A673 (cell line): ENCODE data around the gene PEAR1. TPM values are rescaled to one million over a fixed set of nuclear protein-coding genes. Genes with fewer than 3 reads are reported as not detected.

Source experiments
- BruUV-seq: library from RNA; stranded (reverse); fragments of 400-500 nt; replicated peaks from 2 replicates; lab custom pipeline; 2021; lab: Mats Ljungman, UMichigan
- CTCF ChIA-PET: fragments of 300-600 bp; sonication (Branson Sonifier 250); formaldehyde crosslinking; loops from one replicate; lab custom pipeline; 2022; ENCODE audit warnings: antibody characterized with exemption; lab: Charles Lee
- POLR2A ChIA-PET: fragments of 300-600 bp; sonication (Branson Sonifier 250); formaldehyde crosslinking; loops from one replicate; lab custom pipeline; 2022; ENCODE audit warnings: antibody characterized with exemption; ENCODE audit not compliant: low non-redundant PET; lab: Charles Lee
- DNase-seq: peaks from one replicate; pipeline ENCODE4 v3.0.0-alpha.2; 2015; ENCODE audit warnings: low spot score
- H3K27ac ChIP-seq: fragments of 200-600 bp; sonication (generic); 2 replicates; pipeline ENCODE4 v1.5.1; 2016; ENCODE audit warnings: mixed run types, low read depth, mild to moderate bottlenecking, mixed read lengths, antibody characterized with exemption, low read length; ENCODE audit not compliant: poor library complexity, severe bottlenecking
- H3K27me3 ChIP-seq: fragments of 200-600 bp; sonication (generic); replicated peaks from 2 replicates; pipeline ENCODE4 v1.6.1; 2017; ENCODE audit warnings: mixed run types, low read depth, mild to moderate bottlenecking, mixed read lengths, antibody characterized with exemption, low read length; ENCODE audit not compliant: insufficient read depth, poor library complexity
- H3K36me3 ChIP-seq: fragments of 200-600 bp; sonication (generic); 2 replicates; pipeline ENCODE4 v1.6.1; 2016; ENCODE audit warnings: mixed run types, mild to moderate bottlenecking, mixed read lengths, antibody characterized with exemption, low read length; ENCODE audit not compliant: insufficient read depth, poor library complexity, severe bottlenecking
- H3K4me1 ChIP-seq: fragments of 200-600 bp; sonication (generic); 2 replicates; pipeline ENCODE4 v1.6.1; 2017; ENCODE audit warnings: mixed run types, mild to moderate bottlenecking, mixed read lengths, antibody characterized with exemption, low read length; ENCODE audit not compliant: insufficient read depth, poor library complexity, severe bottlenecking
- H3K4me3 ChIP-seq: fragments of 200-600 bp; sonication (generic); 2 replicates; pipeline ENCODE4 v1.5.1; 2016; ENCODE audit warnings: low read depth, mixed run types, mild to moderate bottlenecking, mixed read lengths, low read length; ENCODE audit not compliant: poor library complexity, severe bottlenecking
- H3K9me3 ChIP-seq: fragments of 200-600 bp; sonication (generic); 2 replicates; pipeline ENCODE4 v1.6.1; 2016; ENCODE audit warnings: mixed run types, low read depth, mild to moderate bottlenecking, mixed read lengths, antibody characterized with exemption, low read length; ENCODE audit not compliant: poor library complexity, severe bottlenecking
- EZH2 ChIP-seq: fragments of 200-600 bp; sonication (generic); IDR thresholded peaks from 2 replicates; pipeline ENCODE4 v1.6.1; 2017; ENCODE audit warnings: borderline replicate concordance, low read depth, mild to moderate bottlenecking, mixed read lengths, antibody characterized with exemption, low read length; ENCODE audit not compliant: poor library complexity, severe bottlenecking
- intact Hi-C: fragments of 100-400 bp; cut with micrococcal nuclease; formaldehyde crosslinking; loops from one replicate; pipeline ENCODE4 v1.10.0; 2022; ENCODE audit not compliant: unreplicated experiment
- total RNA-seq: library from RNA; stranded (reverse); gene quantifications from 2 replicates; pipeline ENCODE4 v1.2.3, GENCODE V29; 2021
- TF ChIP-seq, protein P1 (sequence below): fragments of 300-800, 200-600 bp; sonication (generic); conservative IDR thresholded peaks from 2 replicates; pipeline ENCODE4 v1.5.1; 2017; ENCODE audit warnings: low read depth, mild to moderate bottlenecking, antibody characterized with exemption, low read length, moderate library complexity, mixed read lengths

PEAR1 gene
- total RNA-seq, 1 experiment from 2014 or later: 0.52 TPM

- no peak for TF ChIP-seq EZH2
- TF ChIP-seq, protein P1, sequence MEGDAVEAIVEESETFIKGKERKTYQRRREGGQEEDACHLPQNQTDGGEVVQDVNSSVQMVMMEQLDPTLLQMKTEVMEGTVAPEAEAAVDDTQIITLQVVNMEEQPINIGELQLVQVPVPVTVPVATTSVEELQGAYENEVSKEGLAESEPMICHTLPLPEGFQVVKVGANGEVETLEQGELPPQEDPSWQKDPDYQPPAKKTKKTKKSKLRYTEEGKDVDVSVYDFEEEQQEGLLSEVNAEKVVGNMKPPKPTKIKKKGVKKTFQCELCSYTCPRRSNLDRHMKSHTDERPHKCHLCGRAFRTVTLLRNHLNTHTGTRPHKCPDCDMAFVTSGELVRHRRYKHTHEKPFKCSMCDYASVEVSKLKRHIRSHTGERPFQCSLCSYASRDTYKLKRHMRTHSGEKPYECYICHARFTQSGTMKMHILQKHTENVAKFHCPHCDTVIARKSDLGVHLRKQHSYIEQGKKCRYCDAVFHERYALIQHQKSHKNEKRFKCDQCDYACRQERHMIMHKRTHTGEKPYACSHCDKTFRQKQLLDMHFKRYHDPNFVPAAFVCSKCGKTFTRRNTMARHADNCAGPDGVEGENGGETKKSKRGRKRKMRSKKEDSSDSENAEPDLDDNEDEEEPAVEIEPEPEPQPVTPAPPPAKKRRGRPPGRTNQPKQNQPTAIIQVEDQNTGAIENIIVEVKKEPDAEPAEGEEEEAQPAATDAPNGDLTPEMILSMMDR: no peak
- ChIA-PET POLR2A (no interaction called here), CTCF (no interaction called here)
- H3K27me3 ChIP-seq: no peaks in the 10 kb centered on the region
- H3K4me3 ChIP-seq: no peak overlapping the region
- H3K9me3 ChIP-seq: no peaks in the 10 kb centered on the region
- H3K27ac ChIP-seq: no peak overlapping the region
- DNase-seq: no peak
- H3K4me1 ChIP-seq: no peaks in the 10 kb centered on the region
- BruUV-seq: no TSS peak
- no peaks in the 10 kb centered on the region for H3K36me3 ChIP-seq
- intact Hi-C loops: no loop called here
Observed at GRCh38 chr1:156906206-156906906, 12.8 kb downstream of the PEAR1 start.

- CTCF ChIA-PET: no interaction called here
- intact Hi-C loops: no loop called here
- no peaks in the 10 kb centered on the region for H3K27me3 ChIP-seq
- H3K4me3 ChIP-seq: no peak overlapping the region
- no peaks in the 10 kb centered on the region for H3K4me1 ChIP-seq
- no peaks in the 10 kb centered on the region for H3K36me3 ChIP-seq
- no peak for DNase-seq
- H3K9me3 ChIP-seq: no peaks in the 10 kb centered on the region
- no peak overlapping the region for H3K27ac ChIP-seq
- POLR2A ChIA-PET: no interaction called here
- TF ChIP-seq EZH2: no peak
- TF ChIP-seq, protein P1: no peak
- no TSS peak for BruUV-seq
Observed at GRCh38 chr1:156908541-156908940, 15.0 kb downstream of the PEAR1 start.

- Histone ChIP-seq H3K4me3 (no peak overlapping the region), H3K36me3 (no peaks in the 10 kb centered on the region), H3K9me3 (no peaks in the 10 kb centered on the region), H3K27me3 (no peaks in the 10 kb centered on the region), H3K27ac (no peak overlapping the region), H3K4me1 (no peaks in the 10 kb centered on the region)
- POLR2A ChIA-PET: no interaction called here
- CTCF ChIA-PET: no interaction called here
- no peak for DNase-seq
- TF ChIP-seq, protein P1: no peak
- TF ChIP-seq EZH2: no peak
- intact Hi-C loops: no loop called here
- no TSS peak for BruUV-seq
Observed at GRCh38 chr1:156908955-156909354, 15.4 kb downstream of the PEAR1 start.
